ENCODE results near the gene NKAIN2. TPM values are rescaled to one million over a fixed set of nuclear protein-coding genes. Genes with fewer than 3 reads are reported as not detected.
"Not testable (repeated sequence)": the region's sequence is repeated elsewhere in the genome, so short reads cannot be mapped to it uniquely, and the experiment has no call there.

The NKAIN2 gene
- polyA plus RNA-seq, 1 of the 3 experiments (the other 2 are of a cell fraction) = not detected

DNA sequence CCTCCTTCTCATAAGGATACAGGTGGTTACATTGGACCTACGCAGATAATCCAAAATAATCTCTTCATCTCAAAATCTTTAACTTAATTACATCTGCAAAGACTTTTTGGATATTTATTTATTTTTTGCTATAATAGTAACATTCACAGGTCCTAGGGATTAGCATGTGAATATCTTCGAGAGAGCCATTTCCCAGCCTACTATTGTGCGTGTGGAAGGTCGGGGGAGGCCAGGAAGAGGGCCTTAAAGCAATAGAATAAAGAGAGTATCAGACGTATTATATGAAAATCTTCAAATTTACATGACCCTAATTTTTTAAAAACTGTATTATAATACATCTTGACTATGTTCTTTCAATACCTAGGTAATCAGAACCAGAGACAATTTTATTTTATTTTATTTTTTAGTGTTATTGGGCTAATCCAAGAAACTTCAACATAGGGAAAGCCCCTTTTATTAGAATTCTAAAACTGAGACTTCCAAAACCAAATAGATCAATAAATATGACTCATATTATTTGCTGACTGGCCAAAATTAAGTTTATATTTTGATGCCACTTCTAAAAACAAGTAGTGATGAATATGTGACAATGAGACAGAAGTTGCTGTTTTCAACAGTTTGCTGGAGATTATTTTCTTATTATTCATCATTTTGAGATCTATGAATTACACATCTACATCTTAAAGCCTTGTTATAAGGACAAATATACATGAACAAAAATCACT is 536.1 kb downstream of the NKAIN2 start:
- Histone ChIP-seq H3K36me3 (replicated peaks in 1 of 2; ENCODE audit: control insufficient read depth in 1 of 2, insufficient read depth in 2 of 2, low read length in 1 of 2) (no peaks in the 10 kb centered on the region), H3K9me3 (no peaks in the 10 kb centered on the region), H4K20me1 (ENCODE audit: insufficient read depth) (no peaks in the 10 kb centered on the region), H3K27me3 (ENCODE audit: insufficient read depth) (no peaks in the 10 kb centered on the region), H3F3A (replicated peaks; ENCODE audit: insufficient read depth) (no peaks in the 10 kb centered on the region), H3K4me1 (ENCODE audit: control insufficient read depth in 1 of 2, insufficient read depth in 2 of 2, low read depth in 1 of 2, low read length in 1 of 2) (no peaks in the 10 kb centered on the region), H2AFZ (ENCODE audit: low read depth) (no peak overlapping the region), H3K4me2 (no peak overlapping the region), H3K27ac (ENCODE audit: low read depth in 2 of 2, low read length in 1 of 2) (no peak overlapping the region), H3K4me3 (ENCODE audit: low read depth in 2 of 2, low read length in 1 of 2) (no peak overlapping the region), H3K9me2 (no peaks in the 10 kb centered on the region), H3K79me2 (ENCODE audit: insufficient read depth) (no peaks in the 10 kb centered on the region), H3K9ac (no peak overlapping the region)
- CTCF ChIA-PET = no interaction called here
- POLR2A ChIA-PET = no interaction called here
- TF ChIP-seq ELF1 (IDR thresholded peaks at IDR 0.05) (no peak), POLR2AphosphoS5 (IDR thresholded peaks at IDR 0.05; ENCODE audit: low read depth, low read length) (no peak), FOXM1 (IDR thresholded peaks at IDR 0.05; ENCODE audit: low read depth) (no peak), JUND (IDR thresholded peaks at IDR 0.05) (no peak), GABPA (IDR thresholded peaks at IDR 0.05; ENCODE audit: low read depth) (no peak), YY1 (IDR thresholded peaks at IDR 0.05; ENCODE audit: low read depth) (no peak), RAD21 (IDR thresholded peaks at IDR 0.05; ENCODE audit: low read length) (no peak), FOXJ3 (CRISPR knock-in tag; IDR thresholded peaks at IDR 0.05) (no peak)
- TF ChIP-seq, protein P1, sequence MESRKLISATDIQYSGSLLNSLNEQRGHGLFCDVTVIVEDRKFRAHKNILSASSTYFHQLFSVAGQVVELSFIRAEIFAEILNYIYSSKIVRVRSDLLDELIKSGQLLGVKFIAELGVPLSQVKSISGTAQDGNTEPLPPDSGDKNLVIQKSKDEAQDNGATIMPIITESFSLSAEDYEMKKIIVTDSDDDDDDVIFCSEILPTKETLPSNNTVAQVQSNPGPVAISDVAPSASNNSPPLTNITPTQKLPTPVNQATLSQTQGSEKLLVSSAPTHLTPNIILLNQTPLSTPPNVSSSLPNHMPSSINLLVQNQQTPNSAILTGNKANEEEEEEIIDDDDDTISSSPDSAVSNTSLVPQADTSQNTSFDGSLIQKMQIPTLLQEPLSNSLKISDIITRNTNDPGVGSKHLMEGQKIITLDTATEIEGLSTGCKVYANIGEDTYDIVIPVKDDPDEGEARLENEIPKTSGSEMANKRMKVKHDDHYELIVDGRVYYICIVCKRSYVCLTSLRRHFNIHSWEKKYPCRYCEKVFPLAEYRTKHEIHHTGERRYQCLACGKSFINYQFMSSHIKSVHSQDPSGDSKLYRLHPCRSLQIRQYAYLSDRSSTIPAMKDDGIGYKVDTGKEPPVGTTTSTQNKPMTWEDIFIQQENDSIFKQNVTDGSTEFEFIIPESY (IDR thresholded peaks at IDR 0.05; ENCODE audit: borderline replicate concordance, low read depth) = no peak
- TF ChIP-seq, protein P2, sequence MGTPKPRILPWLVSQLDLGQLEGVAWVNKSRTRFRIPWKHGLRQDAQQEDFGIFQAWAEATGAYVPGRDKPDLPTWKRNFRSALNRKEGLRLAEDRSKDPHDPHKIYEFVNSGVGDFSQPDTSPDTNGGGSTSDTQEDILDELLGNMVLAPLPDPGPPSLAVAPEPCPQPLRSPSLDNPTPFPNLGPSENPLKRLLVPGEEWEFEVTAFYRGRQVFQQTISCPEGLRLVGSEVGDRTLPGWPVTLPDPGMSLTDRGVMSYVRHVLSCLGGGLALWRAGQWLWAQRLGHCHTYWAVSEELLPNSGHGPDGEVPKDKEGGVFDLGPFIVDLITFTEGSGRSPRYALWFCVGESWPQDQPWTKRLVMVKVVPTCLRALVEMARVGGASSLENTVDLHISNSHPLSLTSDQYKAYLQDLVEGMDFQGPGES (IDR thresholded peaks at IDR 0.05; ENCODE audit: low read depth, low read length) = no peak
- TF ChIP-seq, protein P3, sequence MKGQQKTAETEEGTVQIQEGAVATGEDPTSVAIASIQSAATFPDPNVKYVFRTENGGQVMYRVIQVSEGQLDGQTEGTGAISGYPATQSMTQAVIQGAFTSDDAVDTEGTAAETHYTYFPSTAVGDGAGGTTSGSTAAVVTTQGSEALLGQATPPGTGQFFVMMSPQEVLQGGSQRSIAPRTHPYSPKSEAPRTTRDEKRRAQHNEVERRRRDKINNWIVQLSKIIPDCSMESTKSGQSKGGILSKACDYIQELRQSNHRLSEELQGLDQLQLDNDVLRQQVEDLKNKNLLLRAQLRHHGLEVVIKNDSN (IDR thresholded peaks at IDR 0.05; ENCODE audit: borderline replicate concordance, low read depth) = no peak
- TF ChIP-seq, protein P4, sequence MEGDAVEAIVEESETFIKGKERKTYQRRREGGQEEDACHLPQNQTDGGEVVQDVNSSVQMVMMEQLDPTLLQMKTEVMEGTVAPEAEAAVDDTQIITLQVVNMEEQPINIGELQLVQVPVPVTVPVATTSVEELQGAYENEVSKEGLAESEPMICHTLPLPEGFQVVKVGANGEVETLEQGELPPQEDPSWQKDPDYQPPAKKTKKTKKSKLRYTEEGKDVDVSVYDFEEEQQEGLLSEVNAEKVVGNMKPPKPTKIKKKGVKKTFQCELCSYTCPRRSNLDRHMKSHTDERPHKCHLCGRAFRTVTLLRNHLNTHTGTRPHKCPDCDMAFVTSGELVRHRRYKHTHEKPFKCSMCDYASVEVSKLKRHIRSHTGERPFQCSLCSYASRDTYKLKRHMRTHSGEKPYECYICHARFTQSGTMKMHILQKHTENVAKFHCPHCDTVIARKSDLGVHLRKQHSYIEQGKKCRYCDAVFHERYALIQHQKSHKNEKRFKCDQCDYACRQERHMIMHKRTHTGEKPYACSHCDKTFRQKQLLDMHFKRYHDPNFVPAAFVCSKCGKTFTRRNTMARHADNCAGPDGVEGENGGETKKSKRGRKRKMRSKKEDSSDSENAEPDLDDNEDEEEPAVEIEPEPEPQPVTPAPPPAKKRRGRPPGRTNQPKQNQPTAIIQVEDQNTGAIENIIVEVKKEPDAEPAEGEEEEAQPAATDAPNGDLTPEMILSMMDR (IDR thresholded peaks at IDR 0.05) = no peak
- TF ChIP-seq, protein P5, sequence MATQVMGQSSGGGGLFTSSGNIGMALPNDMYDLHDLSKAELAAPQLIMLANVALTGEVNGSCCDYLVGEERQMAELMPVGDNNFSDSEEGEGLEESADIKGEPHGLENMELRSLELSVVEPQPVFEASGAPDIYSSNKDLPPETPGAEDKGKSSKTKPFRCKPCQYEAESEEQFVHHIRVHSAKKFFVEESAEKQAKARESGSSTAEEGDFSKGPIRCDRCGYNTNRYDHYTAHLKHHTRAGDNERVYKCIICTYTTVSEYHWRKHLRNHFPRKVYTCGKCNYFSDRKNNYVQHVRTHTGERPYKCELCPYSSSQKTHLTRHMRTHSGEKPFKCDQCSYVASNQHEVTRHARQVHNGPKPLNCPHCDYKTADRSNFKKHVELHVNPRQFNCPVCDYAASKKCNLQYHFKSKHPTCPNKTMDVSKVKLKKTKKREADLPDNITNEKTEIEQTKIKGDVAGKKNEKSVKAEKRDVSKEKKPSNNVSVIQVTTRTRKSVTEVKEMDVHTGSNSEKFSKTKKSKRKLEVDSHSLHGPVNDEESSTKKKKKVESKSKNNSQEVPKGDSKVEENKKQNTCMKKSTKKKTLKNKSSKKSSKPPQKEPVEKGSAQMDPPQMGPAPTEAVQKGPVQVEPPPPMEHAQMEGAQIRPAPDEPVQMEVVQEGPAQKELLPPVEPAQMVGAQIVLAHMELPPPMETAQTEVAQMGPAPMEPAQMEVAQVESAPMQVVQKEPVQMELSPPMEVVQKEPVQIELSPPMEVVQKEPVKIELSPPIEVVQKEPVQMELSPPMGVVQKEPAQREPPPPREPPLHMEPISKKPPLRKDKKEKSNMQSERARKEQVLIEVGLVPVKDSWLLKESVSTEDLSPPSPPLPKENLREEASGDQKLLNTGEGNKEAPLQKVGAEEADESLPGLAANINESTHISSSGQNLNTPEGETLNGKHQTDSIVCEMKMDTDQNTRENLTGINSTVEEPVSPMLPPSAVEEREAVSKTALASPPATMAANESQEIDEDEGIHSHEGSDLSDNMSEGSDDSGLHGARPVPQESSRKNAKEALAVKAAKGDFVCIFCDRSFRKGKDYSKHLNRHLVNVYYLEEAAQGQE (IDR thresholded peaks at IDR 0.05; ENCODE audit: low read depth, low read length) = no peak
- TF ChIP-seq, protein P6, sequence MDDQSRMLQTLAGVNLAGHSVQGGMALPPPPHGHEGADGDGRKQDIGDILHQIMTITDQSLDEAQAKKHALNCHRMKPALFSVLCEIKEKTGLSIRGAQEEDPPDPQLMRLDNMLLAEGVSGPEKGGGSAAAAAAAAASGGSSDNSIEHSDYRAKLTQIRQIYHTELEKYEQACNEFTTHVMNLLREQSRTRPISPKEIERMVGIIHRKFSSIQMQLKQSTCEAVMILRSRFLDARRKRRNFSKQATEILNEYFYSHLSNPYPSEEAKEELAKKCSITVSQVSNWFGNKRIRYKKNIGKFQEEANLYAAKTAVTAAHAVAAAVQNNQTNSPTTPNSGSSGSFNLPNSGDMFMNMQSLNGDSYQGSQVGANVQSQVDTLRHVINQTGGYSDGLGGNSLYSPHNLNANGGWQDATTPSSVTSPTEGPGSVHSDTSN (IDR thresholded peaks at IDR 0.05) = no peak
- WGBS (ENCODE audit: low lambda C conversion rate) = 2% methylated on average over 5 of the region's 5 CpGs
- no peak for DNase-seq

DNA sequence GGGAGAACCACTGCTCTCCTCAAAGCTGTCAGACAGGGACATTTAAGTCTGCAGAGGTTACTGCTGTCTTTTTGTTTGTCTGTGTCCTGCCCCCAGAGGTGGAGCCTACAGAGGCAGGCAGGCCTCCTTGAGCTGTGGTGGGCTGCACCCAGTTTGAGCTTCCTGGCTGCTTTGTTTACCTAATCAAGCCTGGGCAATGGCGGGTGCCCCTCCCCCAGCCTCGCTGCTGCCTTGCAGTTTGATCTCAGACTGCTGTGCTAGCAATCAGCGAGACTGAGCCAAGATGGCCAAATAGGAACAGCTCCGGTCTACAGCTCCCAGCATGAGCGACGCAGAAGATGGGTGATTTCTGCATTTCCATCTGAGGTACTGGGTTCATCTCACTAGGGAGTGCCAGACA is 544.7 kb downstream of the NKAIN2 start:
- H3K9ac ChIP-seq; H4K20me1 ChIP-seq (ENCODE audit: insufficient read depth); H3K36me3 ChIP-seq (replicated peaks in 1 of 2; ENCODE audit: control insufficient read depth in 1 of 2, insufficient read depth in 2 of 2, low read length in 1 of 2); H3K4me1 ChIP-seq (ENCODE audit: control insufficient read depth in 1 of 2, insufficient read depth in 2 of 2, low read depth in 1 of 2, low read length in 1 of 2); H3K27me3 ChIP-seq (ENCODE audit: insufficient read depth); H3K4me2 ChIP-seq; DNase-seq; H2AFZ ChIP-seq (ENCODE audit: low read depth); H3K27ac ChIP-seq (ENCODE audit: low read depth in 2 of 2, low read length in 1 of 2); H3K79me2 ChIP-seq (ENCODE audit: insufficient read depth); H3F3A ChIP-seq (replicated peaks; ENCODE audit: insufficient read depth); H3K9me3 ChIP-seq; POLR2A ChIA-PET; H3K9me2 ChIP-seq; CTCF ChIA-PET; H3K4me3 ChIP-seq (ENCODE audit: low read depth in 2 of 2, low read length in 1 of 2): not testable (repeated sequence)
- WGBS (ENCODE audit: low lambda C conversion rate) = 3% methylated on average over 6 of the region's 6 CpGs

Measured in SK-N-SH (cell line).